Fibroblast of lung (primary cell): ENCODE results near the gene DLG2. TPM values are rescaled to one million over a fixed set of nuclear protein-coding genes. Genes with fewer than 3 reads are reported as not detected.
"Not testable (repeated sequence)": the region's sequence is repeated elsewhere in the genome, so short reads cannot be mapped to it uniquely, and the experiment has no call there.

Experiments
- DNase-seq, 2 donors: peaks; one replicate each; pipeline versions ENCODE4 v3.0.0 to v3.0.0-alpha.2; 2010; ENCODE audit warnings: low read depth in 2 of 2
- H2AFZ ChIP-seq: 2 replicates; pipeline ENCODE4 v1.5.1; 2012; ENCODE audit warnings: low read length, control low read depth, inconsistent platforms
- H3K27ac ChIP-seq: 2 replicates; pipeline ENCODE4 v1.5.1; 2011; ENCODE audit warnings: low read length, control low read depth; ENCODE audit not compliant: insufficient read depth
- H3K27me3 ChIP-seq: 2 replicates; pipeline ENCODE4 v1.5.1; 2011; ENCODE audit warnings: mild to moderate bottlenecking, low read length; ENCODE audit not compliant: control insufficient read depth, insufficient read depth
- H3K36me3 ChIP-seq: 2 replicates; pipeline ENCODE4 v1.5.1; 2011; ENCODE audit warnings: low read length; ENCODE audit not compliant: control insufficient read depth, insufficient read depth
- H3K4me1 ChIP-seq: 2 replicates; pipeline ENCODE4 v1.5.1; 2011; ENCODE audit warnings: low read length; ENCODE audit not compliant: control insufficient read depth, insufficient read depth; ENCODE audit errors: extremely low read depth
- H3K4me2 ChIP-seq: 2 replicates; pipeline ENCODE4 v1.5.1; 2011; ENCODE audit warnings: low read length, control low read depth; ENCODE audit not compliant: insufficient read depth; ENCODE audit errors: extremely low read depth
- H3K4me3 ChIP-seq, 4 experiments: fragments of 200-600 bp in 1 of 4; sonication (generic) in 1 of 4; replicated peaks in 1 of 4; 2 replicates each; pipeline ENCODE4 v1.5.1; 2011 to 2016; ENCODE audit warnings: low read length in 4 of 4, low read depth in 3 of 4, mild to moderate bottlenecking in 3 of 4, control low read depth in 2 of 4, inconsistent platforms in 1 of 4, mixed read lengths in 1 of 4; ENCODE audit not compliant: insufficient read depth in 1 of 4; ENCODE audit errors: control extremely low read depth in 1 of 4
- H3K79me2 ChIP-seq: 2 replicates; pipeline ENCODE4 v1.5.1; 2012; ENCODE audit warnings: mild to moderate bottlenecking, low read length, inconsistent platforms; ENCODE audit not compliant: control insufficient read depth, insufficient read depth
- H3K9ac ChIP-seq: 2 replicates; pipeline ENCODE4 v1.5.1; 2011; ENCODE audit warnings: mild to moderate bottlenecking, low read length, control low read depth; ENCODE audit not compliant: insufficient read depth
- H3K9me3 ChIP-seq: 2 replicates; pipeline ENCODE4 v1.5.1; 2012; ENCODE audit warnings: low read depth, low read length; ENCODE audit not compliant: control insufficient read depth, insufficient read depth
- H4K20me1 ChIP-seq: 2 replicates; pipeline ENCODE4 v1.5.1; 2011; ENCODE audit warnings: low read length; ENCODE audit not compliant: control insufficient read depth, insufficient read depth; ENCODE audit errors: extremely low read depth
- CTCF ChIP-seq, 2 donors: IDR thresholded peaks in 1 of 2; conservative IDR thresholded peaks in 1 of 2; 1 replicate in 1 of 2; 2 replicates in 1 of 2; pipeline ENCODE4 v1.5.1; 2011 to 2012; ENCODE audit warnings: low read length in 2 of 2, control low read depth in 1 of 2, inconsistent platforms in 1 of 2, low read depth in 1 of 2, mild to moderate bottlenecking in 1 of 2
- EZH2 ChIP-seq: IDR thresholded peaks from 2 replicates; pipeline ENCODE4 v1.5.1; 2012; ENCODE audit warnings: low read length, control low read depth, mild to moderate bottlenecking; ENCODE audit errors: missing control alignments
- polyA plus RNA-seq, 2 donors: library from polyadenylated mRNA; depleted of rRNA in 1 of 2; stranded (reverse) in 1 of 2; unstranded in 1 of 2; fragments of >200 nt; gene quantifications; 2 replicates each; pipeline ENCODE4 v1.2.1, GENCODE V29; 2011 to 2012; ENCODE audit warnings: missing spikeins in 1 of 2
- total RNA-seq: library from RNA; depleted of rRNA; stranded (reverse); fragments of >200 nt; gene quantifications from 2 replicates; pipeline ENCODE4 v1.2.1, GENCODE V29; 2014

The DLG2 gene
- total and polyA plus RNA-seq, 2 donors (not counting 1 experiment from before 2014, with no cell fraction given) = 0.77 to 2.3 TPM

- H2AFZ ChIP-seq = no peak overlapping the region
- no peaks in the 10 kb centered on the region for H3K9me3 ChIP-seq
- H3K9ac ChIP-seq = no peak overlapping the region
- no peak overlapping the region for H3K4me2 ChIP-seq
- no peaks in the 10 kb centered on the region for H3K36me3 ChIP-seq
- DNase-seq = no peak
- no peaks in the 10 kb centered on the region for H4K20me1 ChIP-seq
- no peaks in the 10 kb centered on the region for H3K79me2 ChIP-seq
- no peak overlapping the region for H3K4me3 ChIP-seq
- TF ChIP-seq EZH2 = no peak
- no peak overlapping the region for H3K27ac ChIP-seq
- no peaks in the 10 kb centered on the region for H3K27me3 ChIP-seq
- no peaks in the 10 kb centered on the region for H3K4me1 ChIP-seq
Measured at GRCh38 chr11:85279267-85279666, 347.9 kb downstream of the DLG2 start.

GRCh38 chr11:85277693-85278092, 349.5 kb downstream of the DLG2 start:
- Histone ChIP-seq H3K4me3 (no peak overlapping the region), H3K9ac (no peak overlapping the region), H2AFZ (no peak overlapping the region), H3K4me1 (no peaks in the 10 kb centered on the region), H3K27me3 (no peaks in the 10 kb centered on the region), H3K27ac (no peak overlapping the region), H3K79me2 (no peaks in the 10 kb centered on the region), H3K9me3 (no peaks in the 10 kb centered on the region), H3K36me3 (no peaks in the 10 kb centered on the region), H3K4me2 (no peak overlapping the region), H4K20me1 (no peaks in the 10 kb centered on the region)
- DNase-seq = no peak
- TF ChIP-seq EZH2 = no peak
- TF ChIP-seq CTCF (conservative IDR thresholded peaks at IDR 0.05 in 1 of 2, IDR thresholded peaks at IDR 0.05 in 1 of 2; ENCODE audit: low read depth in 1 of 2, low read length in 2 of 2) = no peak

GRCh38 chr11:85276332-85276731, 350.8 kb downstream of the DLG2 start:
- H4K20me1 ChIP-seq = no peaks in the 10 kb centered on the region
- H3K36me3 ChIP-seq = no peaks in the 10 kb centered on the region
- no peak for TF ChIP-seq EZH2
- no peak for TF ChIP-seq CTCF (conservative IDR thresholded peaks at IDR 0.05 in 1 of 2, IDR thresholded peaks at IDR 0.05 in 1 of 2; ENCODE audit: low read depth in 1 of 2, low read length in 2 of 2)
- DNase-seq = no peak
- H3K27ac ChIP-seq = no peak overlapping the region
- H3K27me3 ChIP-seq = no peaks in the 10 kb centered on the region
- no peaks in the 10 kb centered on the region for H3K9me3 ChIP-seq
- H3K4me2 ChIP-seq = no peak overlapping the region
- no peaks in the 10 kb centered on the region for H3K79me2 ChIP-seq
- no peaks in the 10 kb centered on the region for H3K4me1 ChIP-seq
- H3K9ac ChIP-seq = no peak overlapping the region
- H3K4me3 ChIP-seq = no peak overlapping the region
- no peak overlapping the region for H2AFZ ChIP-seq

- H3K27ac ChIP-seq, H4K20me1 ChIP-seq: not testable (repeated sequence)
Measured at GRCh38 chr11:85270315-85270714, 356.8 kb downstream of the DLG2 start.

More at GRCh38 chr11:85270315-85270714, 356.8 kb downstream of the DLG2 start:
- not testable (repeated sequence) for H3K79me2 ChIP-seq, H2AFZ ChIP-seq, H3K4me3 ChIP-seq, DNase-seq, H3K27me3 ChIP-seq, H3K4me2 ChIP-seq, H3K9ac ChIP-seq, H3K36me3 ChIP-seq, H3K9me3 ChIP-seq, H3K4me1 ChIP-seq
